Kidney glomerular epithelial cell (primary cell): ENCODE measurements around the gene TMEM203.

Experiments used
- DNase-seq: peaks from one replicate; lab custom pipeline; 2025; lab: John Stamatoyannopoulos, UW

The TMEM203 gene

GRCh38 chr9:137194909-137195308, 10.5 kb downstream of the TMEM203 start:
- DNase-seq: no peak

GRCh38 chr9:137194388-137194787, 11.1 kb downstream of the TMEM203 start:
- DNase-seq: no peak

- no peak for DNase-seq
Observed at GRCh38 chr9:137193771-137194170, 11.7 kb downstream of the TMEM203 start.

- DNase-seq: no peak
Observed at GRCh38 chr9:137192859-137193258, 12.6 kb downstream of the TMEM203 start.

GRCh38 chr9:137192448-137192780, 13.0 kb downstream of the TMEM203 start:
- no peak for DNase-seq

- no peak for DNase-seq
Observed at GRCh38 chr9:137191691-137192447, 13.6 kb downstream of the TMEM203 start.

GRCh38 chr9:137191245-137191644, 14.2 kb downstream of the TMEM203 start:
- DNase-seq: no peak

GRCh38 chr9:137190315-137190856, 15.1 kb downstream of the TMEM203 start:
- no peak for DNase-seq

GRCh38 chr9:137189297-137190295, 15.9 kb downstream of the TMEM203 start:
- DNase-seq: no peak

- DNase-seq: peak; percentile 77
Observed at GRCh38 chr9:137188490-137189296, 16.8 kb downstream of the TMEM203 start, which contains the start of the genes ANAPC2 and SSNA1. ANAPC2 (minus strand) TSS chr9:137188560; CDS start chr9:137188532, 28 bp downstream. SSNA1 (plus strand) TSS chr9:137188676; CDS start chr9:137188727, 51 bp downstream.

GRCh38 chr9:137188086-137188489, 17.4 kb downstream of the TMEM203 start:
- no peak for DNase-seq

GRCh38 chr9:137187386-137187785, 18.1 kb downstream of the TMEM203 start:
- DNase-seq: no peak

GRCh38 chr9:137186385-137186784, 19.1 kb downstream of the TMEM203 start:
- DNase-seq: no peak

- DNase-seq: no peak
Observed at GRCh38 chr9:137185921-137186320, 19.5 kb downstream of the TMEM203 start.

- DNase-seq: no peak
Observed at GRCh38 chr9:137184881-137185660, 20.4 kb downstream of the TMEM203 start.

- DNase-seq: no peak
Observed at GRCh38 chr9:137183980-137184595, 21.4 kb downstream of the TMEM203 start.

- no peak for DNase-seq
Observed at GRCh38 chr9:137182836-137183235, 22.6 kb downstream of the TMEM203 start.

- no peak for DNase-seq
Observed at GRCh38 chr9:137181680-137182079, 23.8 kb downstream of the TMEM203 start.

GRCh38 chr9:137180491-137180890, 25.0 kb downstream of the TMEM203 start:
- DNase-seq: no peak

- no peak for DNase-seq
Observed at GRCh38 chr9:137179761-137180160, 25.7 kb downstream of the TMEM203 start.
